ENCODE data around the gene OXNAD1.

OXNAD1 gene

DNA sequence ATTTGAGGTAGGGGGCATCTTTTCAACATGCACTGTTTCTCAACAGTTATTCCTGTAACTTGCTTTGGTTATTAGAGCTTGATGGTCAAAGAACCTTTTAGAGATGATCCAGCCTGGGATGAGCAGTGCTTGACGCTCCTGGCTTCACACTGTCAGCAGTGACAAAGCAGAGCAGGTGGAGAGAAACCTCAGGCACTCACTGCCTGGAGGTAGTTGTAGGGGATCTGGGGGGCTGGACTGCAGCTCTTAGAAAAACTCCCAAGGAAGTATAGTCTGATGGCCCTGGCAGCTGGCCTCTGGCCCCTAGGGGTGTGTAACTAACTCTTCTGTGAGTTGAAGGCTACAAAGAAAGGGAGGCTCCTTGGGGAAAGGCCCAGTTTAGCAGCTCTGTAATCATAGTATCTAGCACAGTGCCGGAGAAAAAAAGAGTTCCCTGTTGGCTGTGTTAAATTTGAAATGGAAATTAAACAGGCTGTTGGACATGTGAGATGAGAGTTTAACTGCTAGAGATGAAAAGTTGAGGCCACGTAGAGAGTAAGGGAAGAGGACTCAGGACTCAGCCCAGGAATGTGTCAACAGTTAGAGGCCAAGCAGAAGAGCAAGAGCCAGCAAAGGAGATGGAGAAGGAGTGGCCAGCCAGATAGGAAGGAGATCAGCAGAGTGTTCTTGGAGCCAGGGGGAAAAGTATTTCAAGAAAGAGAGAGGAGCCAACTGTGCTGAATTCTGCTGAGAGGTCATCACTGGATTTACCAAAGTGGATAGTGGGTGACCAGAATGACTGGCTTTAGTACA is 14.2 kb downstream of the OXNAD1 start:
- DNase-seq (ENCODE audit: low spot score): no peak

DNA sequence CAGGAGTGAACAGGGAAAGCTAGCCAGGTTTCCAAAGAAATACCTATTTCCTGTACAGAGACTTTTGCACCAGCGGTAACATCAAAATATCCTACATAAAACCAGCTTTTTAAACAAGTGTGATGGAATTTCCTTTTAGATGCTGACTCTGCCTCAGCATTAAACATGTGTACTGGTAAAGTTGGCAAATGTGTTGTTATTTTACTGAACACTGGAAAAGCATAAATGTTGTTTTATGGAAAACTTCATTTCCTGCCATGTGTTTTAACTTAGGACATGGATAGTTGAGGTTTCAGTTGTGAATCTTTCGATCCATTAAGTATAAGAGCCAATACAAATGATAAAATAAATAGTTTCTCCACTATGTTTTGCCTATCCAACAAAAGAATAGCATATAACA is 15.7 kb downstream of the OXNAD1 start:
- DNase-seq (ENCODE audit: low spot score): no peak

DNA sequence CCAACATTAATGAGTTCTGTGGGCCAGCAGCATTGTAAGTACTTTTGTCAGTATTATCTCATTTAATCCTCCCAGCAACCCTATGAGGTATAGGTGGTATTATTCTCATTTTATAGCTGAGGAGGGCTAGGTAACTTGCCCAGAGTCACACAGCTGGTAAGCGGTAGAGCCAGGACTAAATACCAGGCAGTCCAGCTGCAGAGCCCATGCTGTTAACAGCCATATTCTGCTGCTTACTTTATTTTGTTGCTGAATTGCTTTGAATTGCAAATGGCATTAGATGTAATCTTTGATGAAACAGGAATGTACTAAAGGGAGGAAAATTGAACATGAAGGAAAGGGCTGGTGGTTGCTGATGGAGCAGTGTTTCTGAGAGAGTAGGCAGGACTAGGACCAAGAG is 19.6 kb downstream of the OXNAD1 start:
- no peak for DNase-seq (ENCODE audit: low spot score)

DNA sequence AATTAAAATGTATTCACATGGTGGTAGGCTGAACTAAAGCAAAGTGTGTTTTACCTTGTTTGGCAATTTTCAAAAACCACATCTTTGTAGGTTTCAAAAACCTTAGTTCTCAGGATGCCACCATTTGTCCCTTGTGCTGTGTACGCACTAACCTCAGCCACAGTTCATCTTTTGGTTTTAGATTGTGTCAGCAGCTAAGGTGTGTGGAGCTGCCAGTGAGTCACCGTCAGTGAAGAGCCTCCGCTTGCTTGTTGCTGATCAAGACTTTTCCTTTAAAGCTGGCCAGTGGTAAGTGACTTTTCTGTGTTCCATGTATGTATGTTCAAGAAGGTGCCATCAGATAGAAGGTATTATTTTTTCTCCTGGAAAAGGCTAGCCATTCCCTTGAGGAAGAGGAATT is 21.1 kb downstream of the OXNAD1 start:
- DNase-seq (ENCODE audit: low spot score): peak; percentile 83

DNA sequence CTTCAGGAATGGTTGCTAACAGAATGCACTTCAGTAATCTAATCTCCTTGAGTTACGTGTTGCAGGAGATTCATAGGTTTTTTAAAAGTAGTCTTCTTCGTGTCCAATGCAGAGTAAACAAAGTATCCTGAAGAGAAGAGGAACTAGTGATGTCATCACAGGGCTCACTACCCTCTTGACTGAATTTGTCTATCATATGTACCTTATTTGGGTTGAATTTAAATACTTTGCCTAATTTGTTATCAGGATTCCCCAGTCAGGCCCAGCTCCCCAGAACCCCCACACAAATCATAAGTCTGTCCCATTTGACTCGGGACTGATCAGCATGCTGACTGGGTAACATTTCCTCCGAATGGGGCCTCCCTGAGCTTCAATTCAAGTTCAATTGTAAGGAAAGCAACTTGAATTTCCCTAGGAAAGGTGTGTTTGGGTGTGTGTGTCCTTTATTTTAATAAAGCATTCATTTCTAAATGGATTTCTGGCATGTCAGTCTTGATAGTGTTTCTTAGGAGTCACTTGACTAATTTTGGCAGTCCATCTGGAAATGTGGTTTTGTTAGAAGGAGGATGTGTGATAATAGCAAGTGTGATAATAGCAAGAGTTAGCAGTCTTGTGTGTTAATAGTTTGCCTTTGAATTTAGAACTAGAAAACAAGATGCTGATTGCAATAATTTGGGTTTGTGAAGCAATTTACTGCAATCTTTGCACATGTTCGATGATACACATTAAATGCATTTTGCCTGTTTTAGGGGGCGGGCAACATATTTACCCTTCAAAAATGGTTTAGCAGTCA is 21.9 kb downstream of the OXNAD1 start:
- DNase-seq (ENCODE audit: low spot score): no peak

DNA sequence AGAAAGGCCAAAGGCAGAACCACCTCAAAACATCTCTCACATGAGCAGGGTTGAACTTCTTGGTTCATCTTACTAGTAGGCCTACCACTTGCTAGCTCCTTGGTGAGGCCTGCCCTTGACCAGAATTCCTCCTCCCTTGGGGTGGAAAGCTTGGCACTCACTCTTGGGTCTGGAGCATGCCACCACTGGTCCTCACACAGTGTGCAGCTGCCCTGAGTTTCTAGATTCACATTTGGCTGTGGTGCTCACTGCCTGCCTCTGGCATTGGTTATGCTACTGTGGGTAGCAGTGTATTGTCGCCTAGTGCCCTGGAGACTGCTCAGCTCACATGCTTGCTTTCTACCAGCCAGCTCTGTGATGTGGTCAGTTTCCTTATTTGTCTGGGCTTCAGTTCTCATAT is 23.7 kb downstream of the OXNAD1 start:
- no peak for DNase-seq (ENCODE audit: low spot score)

DNA sequence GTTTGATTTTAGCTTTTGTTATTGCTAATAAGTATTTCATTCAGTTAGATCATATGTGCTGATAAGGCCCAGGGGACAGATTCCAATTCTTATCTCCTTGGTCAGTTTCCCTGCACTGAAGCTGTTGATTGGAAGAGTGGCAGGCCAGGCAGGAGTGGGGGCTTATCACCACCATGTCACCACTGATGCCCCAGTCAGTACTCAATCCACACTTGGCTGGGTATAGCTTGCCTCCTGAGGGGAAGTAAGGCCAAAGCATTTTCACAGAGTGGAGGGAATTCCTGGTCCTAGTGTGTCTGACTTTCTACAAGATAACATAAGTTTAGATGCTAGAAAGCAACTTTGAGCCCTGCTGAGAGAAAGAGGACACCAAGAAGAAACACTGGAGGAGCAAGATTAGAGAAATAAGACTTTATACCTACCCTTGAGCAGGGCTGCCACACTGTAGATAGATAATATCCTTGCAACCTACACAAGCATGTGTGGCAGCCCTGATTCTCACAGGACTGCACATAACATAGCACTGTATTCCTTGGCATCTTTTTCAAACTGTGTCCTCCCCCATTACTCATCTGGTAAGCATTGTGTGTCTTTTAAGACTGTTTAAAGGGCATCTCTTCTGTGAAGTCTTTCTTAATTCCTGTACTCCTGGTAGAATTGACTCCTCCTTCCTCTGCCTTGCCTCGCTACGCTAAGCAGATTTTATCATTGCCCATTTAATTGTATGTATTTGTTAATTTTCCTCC is 24.3 kb downstream of the OXNAD1 start:
- no peak for DNase-seq (ENCODE audit: low spot score)

DNA sequence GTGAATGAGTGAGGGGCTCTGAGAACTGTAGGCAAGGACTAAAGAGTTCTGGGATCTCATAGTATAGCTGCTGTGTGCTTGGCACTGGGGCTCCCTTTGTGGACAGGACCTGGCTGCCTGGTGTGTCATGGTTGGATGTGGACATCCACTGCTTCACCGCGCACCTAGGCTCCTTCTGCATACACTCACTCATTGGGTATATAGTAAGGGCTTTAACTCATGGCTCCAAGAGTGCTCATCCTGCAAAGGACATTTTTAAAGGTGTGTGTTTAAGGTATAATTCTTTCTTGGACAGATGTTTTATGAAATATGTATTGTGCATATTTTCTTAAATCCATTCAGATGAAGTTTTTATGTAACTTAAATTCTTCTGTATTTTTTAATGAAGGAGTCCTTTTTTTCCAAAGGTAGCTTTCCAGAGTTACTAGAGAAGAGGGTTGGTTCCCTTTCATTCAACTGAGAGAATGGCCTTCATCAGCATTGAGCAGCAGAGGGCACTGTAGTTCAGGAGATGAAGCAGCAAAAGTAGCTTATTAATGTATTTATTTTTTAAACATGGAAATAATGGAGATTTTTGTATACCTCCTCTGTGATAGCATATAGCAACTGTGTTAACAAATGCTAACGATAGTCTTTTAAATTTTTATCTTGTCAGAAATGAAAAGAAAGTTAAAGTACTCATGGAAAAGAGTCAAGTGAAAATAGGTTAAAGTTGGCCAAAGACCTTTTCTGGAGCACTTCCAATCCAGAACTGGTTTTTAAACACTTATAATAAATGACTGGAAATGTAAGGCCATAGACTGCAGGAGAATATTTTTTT is 25.2 kb downstream of the OXNAD1 start:
- DNase-seq (ENCODE audit: low spot score): peak; percentile 64

DNA sequence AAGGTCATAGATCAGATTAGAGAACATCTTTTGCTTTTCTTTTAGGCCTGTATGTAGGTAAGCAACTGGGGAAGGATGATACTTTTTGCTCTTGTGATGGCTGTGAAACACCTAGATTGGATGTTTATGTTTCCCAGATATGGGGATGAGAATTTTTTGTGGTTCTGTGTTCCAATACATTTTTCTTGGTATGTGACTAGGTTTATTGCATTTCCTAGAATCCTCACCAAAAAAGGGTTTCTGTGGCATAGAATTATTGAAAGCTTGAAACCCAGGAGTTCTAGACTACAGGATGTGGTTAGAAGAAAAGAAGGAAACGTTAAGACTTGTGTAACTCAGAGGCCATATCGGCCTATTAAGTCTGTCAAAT is 25.8 kb downstream of the OXNAD1 start:
- DNase-seq (ENCODE audit: low spot score): peak; percentile 36

DNA sequence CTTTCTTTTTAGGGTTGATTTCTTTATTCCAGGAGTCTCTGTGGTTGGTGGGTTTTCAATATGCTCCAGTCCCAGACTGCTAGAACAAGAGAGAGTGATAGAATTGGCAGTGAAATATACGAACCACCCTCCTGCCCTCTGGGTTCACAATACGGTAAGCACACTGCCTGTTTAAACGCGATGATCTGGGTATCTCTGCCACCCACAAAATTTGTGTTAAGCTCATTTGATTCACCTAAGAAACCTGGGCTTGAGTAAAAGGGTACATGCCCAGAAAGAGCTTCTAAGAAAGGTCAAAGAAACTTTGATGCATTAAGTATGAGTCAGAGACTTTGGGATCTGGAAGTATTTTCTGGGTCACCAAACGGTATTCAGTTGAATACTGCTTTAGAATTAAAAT is 29.8 kb downstream of the OXNAD1 start:
- DNase-seq (ENCODE audit: low spot score): no peak

DNA sequence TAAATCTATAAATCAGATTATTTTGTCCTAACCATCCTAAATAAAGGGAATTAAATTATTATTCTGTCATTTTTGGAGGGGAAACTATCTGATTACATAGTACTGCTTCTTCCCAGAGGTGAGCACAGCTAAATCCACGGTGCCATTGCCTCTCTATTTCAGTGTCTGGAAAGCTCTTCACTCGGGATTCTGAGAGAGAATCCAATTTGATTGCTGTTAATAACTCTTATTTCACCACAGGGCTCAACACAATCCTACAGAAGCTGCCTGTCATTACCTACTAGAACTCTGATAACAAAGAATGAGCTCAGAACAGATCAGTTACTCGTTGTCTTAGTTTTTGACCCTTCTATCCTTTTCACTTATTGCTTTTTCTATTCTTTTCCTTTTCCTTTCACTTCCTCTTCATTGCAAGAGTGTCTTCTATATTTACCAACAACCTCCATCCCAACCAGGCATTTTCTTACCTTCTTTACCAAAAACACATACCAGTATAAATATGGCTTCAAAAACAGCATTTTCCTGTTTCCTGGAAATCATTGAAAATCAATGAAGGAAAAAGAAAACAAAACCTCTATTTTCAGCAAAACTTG is 30.4 kb downstream of the OXNAD1 start:
- DNase-seq (ENCODE audit: low spot score): no peak

DNA sequence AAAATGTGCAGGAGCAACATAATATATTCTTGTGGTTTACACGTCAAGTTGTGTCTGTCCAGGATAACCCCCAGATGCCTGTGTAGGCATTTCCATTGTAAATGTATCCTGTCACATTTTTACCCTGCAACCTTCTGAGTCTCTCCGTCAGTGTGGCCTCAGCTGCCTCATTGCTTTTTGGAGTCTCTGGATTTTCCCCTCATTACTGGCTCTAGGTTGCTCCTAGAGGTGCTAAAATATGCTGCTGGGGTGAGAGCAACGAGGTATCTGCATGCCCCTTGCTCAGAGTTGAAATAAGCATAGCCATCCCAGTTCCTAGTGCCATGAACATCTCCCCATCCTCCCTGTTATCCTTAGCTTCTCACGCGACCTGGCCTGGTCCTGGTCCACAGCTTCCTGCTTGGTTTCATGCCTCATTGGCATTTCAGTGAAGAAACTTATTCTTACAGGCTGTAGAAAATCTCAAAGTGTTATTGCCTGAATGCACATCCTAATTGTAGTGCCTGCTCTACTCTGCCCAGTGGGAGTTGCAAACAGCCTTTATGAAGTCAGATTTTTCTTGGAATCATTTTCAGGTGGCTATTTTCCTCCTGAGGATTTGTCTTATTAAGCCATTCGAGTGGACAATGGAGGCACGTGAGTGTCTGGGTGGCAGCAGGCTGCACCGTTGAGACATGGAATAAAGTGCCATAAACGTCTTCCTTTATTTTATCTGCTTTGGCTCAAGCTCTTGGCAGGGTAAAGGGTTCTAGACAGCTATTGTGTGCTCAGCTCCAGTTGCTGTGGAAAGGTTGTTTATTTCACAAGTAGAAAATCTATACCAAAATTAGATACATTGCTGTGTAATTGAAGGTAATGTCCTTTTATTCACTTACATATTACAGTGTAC is 33.2 kb downstream of the OXNAD1 start:
- DNase-seq (ENCODE audit: low spot score): no peak

DNA sequence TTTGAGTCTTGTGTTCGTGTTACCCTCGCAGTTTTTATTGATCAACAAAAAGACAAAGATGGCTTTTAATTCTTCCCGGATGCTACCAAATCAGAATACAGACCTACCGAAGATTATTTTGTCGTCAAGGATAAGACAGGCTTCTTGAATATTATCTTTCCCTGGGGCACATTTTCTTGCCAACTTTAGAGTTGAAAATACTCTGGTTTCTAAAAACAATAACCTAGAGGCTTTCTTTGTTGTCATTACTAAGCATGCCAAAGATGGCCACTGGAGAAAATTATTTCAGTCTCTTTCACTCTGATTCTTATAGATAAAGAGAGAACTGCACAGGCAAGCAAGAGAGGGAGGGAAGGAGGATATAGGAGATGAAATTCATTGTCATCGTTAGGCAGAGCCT is 33.9 kb downstream of the OXNAD1 start:
- DNase-seq (ENCODE audit: low spot score): no peak

DNA sequence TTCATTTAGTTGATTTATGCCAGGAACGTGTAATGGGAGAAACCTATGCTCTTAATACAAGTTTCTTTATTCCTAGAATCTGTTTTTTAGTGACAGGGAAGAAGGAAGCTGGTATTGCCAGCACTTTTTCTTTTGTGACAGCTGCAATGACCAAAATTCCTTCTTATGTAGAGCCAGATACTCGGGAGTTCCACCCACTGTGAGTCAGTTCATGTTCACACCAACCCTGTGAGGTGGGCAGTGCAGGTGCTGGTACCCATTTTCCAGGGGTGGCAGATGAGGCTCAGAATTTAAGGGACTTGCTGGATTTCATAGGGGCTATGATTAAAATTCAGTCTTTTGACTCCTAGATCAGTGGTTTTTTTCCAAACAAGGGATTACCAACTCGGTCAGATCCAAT is 34.7 kb downstream of the OXNAD1 start:
- no peak for DNase-seq (ENCODE audit: low spot score)

DNA sequence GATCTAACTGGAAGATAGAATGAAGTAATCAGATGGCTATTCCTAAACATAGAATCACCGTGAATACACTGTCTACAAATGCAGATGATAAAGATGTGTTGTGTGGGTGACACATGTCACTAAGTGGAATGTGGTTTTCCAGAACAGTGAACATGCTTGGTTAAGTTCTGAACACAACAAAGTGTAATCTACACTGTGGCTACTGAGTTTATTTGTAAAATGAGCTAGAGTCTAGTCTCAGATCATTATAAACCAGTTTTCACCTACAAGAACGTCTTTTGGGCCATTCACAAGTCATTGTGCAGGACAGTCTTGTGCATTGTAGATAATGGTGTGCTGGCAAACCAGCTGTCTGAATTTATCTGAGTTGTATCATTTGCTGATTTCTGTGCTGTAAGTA is 35.3 kb downstream of the OXNAD1 start:
- peak; percentile 40 for DNase-seq (ENCODE audit: low spot score)

DNA sequence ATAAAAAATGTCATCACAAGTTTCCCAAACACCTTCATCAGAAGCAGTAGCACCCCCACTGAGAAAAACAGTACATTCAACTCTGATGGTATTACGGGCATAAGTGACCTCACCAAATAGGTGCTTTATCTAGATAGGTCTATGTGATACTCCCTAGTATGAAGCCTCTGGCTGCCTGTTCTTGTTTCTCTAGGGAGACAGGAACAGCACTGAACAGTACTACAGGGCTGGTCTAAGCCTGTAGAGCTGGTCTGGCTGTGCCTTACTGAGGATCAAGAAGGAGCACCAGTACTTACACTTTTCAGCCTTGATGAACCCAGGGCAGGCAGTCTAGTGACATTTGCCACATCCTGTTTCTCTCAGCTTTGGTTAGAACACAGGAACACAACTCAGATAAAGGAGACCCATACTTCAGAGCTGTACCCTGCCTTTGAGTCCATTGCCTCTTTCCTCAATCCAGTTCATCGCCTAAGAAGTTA is 35.9 kb downstream of the OXNAD1 start:
- DNase-seq (ENCODE audit: low spot score): peak; percentile 79

DNA sequence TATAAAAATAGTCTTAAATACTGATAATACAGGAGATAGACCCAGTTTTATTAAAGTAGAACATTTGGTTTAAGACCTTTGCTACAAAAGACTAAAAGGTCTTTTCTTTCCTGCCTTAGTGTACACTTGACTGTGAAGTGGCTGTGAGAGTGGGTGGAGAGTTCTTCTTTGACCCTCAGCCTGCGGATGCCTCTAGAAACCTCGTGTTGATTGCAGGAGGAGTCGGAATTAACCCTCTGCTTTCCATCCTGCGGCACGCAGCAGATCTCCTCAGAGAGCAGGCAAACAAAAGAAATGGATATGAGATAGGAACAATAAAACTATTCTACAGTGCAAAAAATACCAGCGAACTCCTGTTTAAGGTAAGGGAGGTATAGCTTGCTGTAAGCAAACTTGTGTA is 36.5 kb downstream of the OXNAD1 start:
- peak; percentile 50 for DNase-seq (ENCODE audit: low spot score)

DNA sequence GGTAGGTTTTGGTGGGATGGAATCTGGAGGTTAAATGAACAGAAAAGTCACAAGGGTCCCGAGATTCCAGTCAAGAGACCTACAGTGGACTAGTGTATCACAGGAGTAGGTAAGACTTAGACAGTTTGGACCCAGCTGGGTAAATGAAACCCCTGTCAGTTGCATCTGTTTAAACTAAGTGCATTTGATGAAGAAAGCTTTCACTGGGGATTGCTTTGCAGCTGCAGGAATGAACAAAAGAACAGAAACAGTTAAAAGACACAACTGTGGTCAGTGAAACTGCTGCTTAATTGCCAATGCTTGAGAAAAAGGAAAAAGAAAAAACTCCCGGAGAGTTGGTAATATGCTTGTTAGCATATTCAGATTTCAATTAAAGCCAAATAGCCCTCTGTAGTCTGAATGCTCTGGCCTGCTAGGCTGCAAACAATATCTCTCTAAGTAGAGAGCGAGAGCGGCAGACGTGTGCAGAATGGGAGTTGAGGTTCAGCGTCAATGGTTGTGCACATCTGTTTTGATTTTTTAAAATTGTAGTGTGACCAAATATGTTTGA is 37.1 kb downstream of the OXNAD1 start:
- no peak for DNase-seq (ENCODE audit: low spot score)

DNA sequence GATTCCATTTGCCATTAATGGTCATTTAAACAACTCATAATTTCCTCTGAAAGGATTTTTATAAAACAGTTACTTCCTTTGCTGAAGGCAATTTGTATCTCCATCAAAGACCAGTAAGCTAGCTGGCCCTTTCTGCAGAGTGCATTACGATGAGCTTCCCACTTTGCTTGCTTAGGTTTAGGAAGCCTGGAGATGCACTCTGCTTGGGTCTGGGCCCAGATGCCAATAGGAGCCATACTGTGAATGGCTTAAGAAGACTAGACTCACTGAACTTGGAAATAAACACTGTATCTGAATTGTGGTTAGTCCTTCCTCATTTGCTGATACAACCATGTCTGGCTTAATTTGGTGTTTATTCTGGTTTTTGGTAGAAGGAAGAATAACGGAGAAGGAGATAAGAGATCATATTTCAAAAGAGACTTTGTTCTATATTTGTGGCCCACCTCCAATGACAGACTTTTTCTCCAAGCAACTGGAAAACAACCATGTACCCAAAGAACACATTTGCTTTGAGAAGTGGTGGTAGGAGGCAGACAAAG is 38.1 kb downstream of the OXNAD1 start:
- DNase-seq (ENCODE audit: low spot score): no peak
